GM19238 (cell line): ENCODE results near the gene ARHGAP21.
"Not testable (repeated sequence)": the region's sequence is repeated elsewhere in the genome, so short reads cannot be mapped to it uniquely, and the experiment has no call there.

ENCODE experiments used
- DNase-seq: peaks from one replicate; pipeline ENCODE4 v3.0.0; 2011; ENCODE audit warnings: low spot score; ENCODE audit not compliant: insufficient read length

ARHGAP21 gene

GRCh38 chr10:24642921-24643678 is 80.6 kb downstream of the ARHGAP21 start:
- no peak for DNase-seq

- DNase-seq, result no peak
Observed at GRCh38 chr10:24639124-24639523, 84.6 kb downstream of the ARHGAP21 start.

GRCh38 chr10:24625778-24626177 is 97.9 kb downstream of the ARHGAP21 start:
- DNase-seq, result no peak

GRCh38 chr10:24623383-24623782 is 100.3 kb downstream of the ARHGAP21 start:
- DNase-seq, result no peak

- DNase-seq, result no peak
Observed at GRCh38 chr10:24622781-24623301, 100.8 kb downstream of the ARHGAP21 start.

- DNase-seq, result not testable (repeated sequence)
Observed at GRCh38 chr10:24621035-24621795, 102.5 kb downstream of the ARHGAP21 start.

GRCh38 chr10:24619994-24620310 is 103.7 kb downstream of the ARHGAP21 start:
- not testable (repeated sequence) for DNase-seq

GRCh38 chr10:24619291-24619993 is 104.2 kb downstream of the ARHGAP21 start:
- DNase-seq, result not testable (repeated sequence)

GRCh38 chr10:24618401-24618800 is 105.3 kb downstream of the ARHGAP21 start:
- no peak for DNase-seq

GRCh38 chr10:24617771-24618396 is 105.8 kb downstream of the ARHGAP21 start:
- no peak for DNase-seq

- no peak for DNase-seq
Observed at GRCh38 chr10:24616536-24616935, 107.2 kb downstream of the ARHGAP21 start.

GRCh38 chr10:24606021-24606420 is 117.7 kb downstream of the ARHGAP21 start:
- DNase-seq, result no peak

- DNase-seq, result no peak
Observed at GRCh38 chr10:24605141-24605540, 118.5 kb downstream of the ARHGAP21 start.

- DNase-seq, result no peak
Observed at GRCh38 chr10:24603333-24603732, 120.4 kb downstream of the ARHGAP21 start.

- DNase-seq, result no peak
Observed at GRCh38 chr10:24597961-24598360, 125.7 kb downstream of the ARHGAP21 start.

GRCh38 chr10:24597426-24597825 is 126.3 kb downstream of the ARHGAP21 start:
- no peak for DNase-seq

GRCh38 chr10:24596217-24596930 is 127.3 kb downstream of the ARHGAP21 start:
- DNase-seq, result no peak

- no peak for DNase-seq
Observed at GRCh38 chr10:24590697-24591457, 132.8 kb downstream of the ARHGAP21 start.

GRCh38 chr10:24589265-24589664 is 134.4 kb downstream of the ARHGAP21 start:
- DNase-seq, result no peak

- DNase-seq, result no peak
Observed at GRCh38 chr10:24579906-24580305, 143.8 kb downstream of the ARHGAP21 start.
